Fibroblast of skin of right quadriceps (primary cell): ENCODE measurements around the gene EML4.
"Not testable (repeated sequence)": the region's sequence is repeated elsewhere in the genome, so short reads cannot be mapped to it uniquely, and the experiment has no call there.

Experiments
- DNase-seq: peaks from one replicate; pipeline ENCODE4 v3.0.0-alpha.2; 2013

Gene EML4

GRCh38 chr2:42312106-42312505 is 143.0 kb downstream of the EML4 start:
- no peak for DNase-seq

DNA sequence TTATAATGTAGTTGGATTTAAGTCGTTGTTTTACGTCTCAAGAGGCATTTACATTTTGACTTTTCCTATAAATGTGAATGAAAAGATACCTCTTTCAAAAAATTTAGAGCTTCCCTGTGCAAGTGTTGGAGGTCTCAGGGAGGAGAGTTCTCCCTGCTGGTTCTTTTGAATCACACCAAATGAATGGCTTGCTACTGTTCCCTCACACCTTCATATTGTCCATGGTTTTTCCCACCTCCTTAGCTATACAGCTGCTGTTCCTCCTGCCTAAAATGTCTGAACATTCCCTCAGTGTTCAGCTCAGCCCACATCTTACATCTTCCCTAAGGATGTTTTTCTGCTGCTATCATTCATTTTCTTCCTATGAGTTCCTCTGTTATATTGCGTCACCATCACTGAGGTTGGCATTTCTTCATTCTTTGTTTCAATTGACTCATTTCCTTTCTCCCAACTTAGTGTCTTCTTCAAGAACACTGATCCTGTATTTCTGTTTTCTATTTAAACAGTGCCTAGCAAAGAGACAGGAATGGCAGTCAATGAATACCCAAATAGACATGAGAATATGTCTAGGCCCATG is 145.8 kb downstream of the EML4 start:
- peak; percentile 94 for DNase-seq

DNA sequence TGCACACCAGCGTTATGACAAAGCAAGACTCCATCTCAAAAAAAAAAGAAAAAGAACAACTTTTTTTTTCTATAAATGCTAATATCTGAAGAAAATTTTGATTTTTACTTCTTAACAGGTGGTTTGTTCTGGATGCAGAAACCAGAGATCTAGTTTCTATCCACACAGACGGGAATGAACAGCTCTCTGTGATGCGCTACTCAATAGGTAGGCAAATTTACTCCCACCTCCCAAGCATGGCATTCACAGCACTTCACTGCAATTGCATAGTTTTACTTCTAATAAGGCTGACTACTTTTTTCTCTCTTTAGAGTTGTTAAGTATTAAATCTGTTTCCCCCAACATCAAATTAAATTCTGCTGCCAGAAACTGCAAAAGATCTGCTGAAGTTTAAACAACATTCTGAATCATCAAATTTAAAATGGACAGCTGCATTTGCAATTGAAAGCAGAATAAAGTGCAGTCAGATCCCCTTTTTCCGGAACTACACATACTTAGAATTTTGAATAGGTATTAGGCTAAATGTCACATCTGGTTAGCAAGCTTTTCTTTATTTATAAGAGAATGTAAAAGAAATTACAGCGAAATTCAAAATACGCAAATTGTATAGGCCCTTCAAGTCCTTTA is 146.8 kb downstream of the EML4 start:
- no peak for DNase-seq

GRCh38 chr2:42316910-42317309 is 147.8 kb downstream of the EML4 start:
- no peak for DNase-seq

DNA sequence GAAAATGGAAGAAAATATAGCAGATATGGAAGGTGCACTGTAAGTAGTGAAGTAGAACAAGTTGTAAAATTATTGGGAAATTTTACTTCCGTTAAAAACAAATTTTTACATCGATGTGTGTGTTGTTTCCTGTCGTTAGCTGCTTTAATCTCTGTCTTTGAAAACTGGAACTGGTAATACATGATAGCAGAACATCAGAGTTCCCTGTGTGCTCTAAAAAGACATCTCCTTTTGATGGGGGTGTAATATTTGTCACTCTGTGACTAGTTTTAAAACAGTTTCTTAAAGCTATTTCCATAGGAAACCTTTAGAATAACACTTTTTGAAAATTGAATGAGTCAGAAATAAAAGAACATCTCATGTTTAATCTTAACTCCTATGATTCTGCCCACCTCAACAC is 148.3 kb downstream of the EML4 start:
- no peak for DNase-seq

DNA sequence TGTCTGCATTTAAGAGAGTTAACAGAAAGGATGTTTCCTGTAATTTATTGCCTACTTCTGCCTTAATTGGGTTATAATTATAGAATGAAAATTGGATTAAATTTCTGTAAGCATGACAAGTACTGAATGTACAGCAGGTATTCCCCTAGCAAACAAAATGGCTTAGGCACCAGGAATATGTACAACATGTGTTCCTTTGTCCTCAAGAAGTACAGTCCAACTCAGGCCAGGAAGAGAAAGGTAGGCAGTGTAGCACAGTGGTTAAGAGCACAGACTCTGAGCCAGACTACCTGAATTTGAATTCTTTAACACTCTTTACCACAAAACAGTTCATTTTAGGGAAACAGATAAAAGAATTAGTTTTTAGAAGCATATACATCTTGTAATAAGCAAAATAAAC is 148.8 kb downstream of the EML4 start:
- DNase-seq, result no peak

GRCh38 chr2:42319265-42319664 is 150.1 kb downstream of the EML4 start:
- no peak for DNase-seq

DNA sequence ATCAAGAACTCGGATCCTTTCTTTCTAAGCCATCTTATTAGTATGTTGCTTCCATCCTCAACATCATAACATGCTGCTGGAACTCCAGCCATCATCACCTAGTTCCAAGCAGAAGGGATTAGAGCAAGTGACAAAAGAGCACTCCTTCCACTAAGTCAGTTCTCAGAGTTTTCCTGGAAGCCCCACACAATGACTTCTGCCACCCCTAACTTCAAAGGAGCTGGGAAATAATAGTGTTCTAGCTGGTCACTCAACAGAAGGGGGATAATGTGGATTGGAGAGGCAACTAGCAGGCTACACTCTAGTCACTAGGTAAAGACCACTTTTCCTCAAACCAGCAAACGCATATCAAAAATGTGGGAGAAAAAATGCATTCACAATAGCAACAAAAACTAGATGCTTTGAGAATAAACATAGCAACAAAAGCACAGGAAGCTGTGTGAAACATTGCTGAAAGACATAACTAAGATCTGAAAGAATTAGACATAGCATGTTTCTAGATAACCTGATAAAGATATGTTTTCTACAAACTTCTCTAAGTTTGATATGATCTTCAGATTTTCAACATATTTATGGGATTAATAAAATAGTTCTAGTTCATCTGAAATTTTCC is 152.4 kb downstream of the EML4 start:
- no peak for DNase-seq

DNA sequence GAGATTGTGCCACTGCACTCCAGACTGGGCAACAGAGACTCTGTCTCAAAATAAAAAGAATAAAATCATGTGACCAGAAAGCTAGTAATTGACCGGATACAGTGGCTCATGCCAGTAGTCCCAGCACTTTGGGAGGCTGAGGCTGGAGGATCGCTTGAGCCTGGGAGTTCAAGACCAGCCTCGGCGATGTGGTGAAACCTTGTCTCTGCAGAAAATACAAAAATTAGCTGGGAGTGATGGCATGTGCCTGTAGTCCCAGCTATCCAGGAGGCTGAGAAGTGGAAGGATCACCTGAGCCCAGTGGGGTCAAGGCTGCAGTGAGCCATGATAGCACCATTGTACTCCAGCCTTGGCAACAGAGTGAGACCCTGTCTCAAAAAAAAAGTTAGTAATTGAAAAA is 155.1 kb downstream of the EML4 start:
- no peak for DNase-seq

DNA sequence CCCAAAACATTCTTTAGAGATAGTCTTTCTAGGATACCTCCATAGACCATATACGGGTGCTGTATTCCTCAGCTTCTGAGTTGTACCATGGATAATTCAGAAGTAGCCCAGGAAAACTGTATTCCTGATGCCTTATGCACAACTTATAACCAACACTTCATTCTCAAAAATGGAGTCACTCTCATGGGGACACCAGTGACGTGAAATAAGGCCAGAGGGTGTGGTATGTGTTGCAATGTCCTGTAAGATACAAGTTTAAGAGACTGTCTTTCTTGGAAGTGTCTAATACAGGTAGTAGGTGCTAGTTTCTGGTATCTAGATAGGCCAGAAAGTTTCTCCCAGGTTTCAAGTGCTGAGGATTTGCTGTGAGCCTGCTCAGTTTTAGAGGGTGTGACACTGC is 155.8 kb downstream of the EML4 start:
- DNase-seq, result no peak

GRCh38 chr2:42325609-42326008 is 156.5 kb downstream of the EML4 start:
- DNase-seq, result no peak

- DNase-seq, result no peak
Measured at GRCh38 chr2:42327125-42327524, 158.0 kb downstream of the EML4 start.

GRCh38 chr2:42328148-42328833 is 159.1 kb downstream of the EML4 start:
- peak; percentile 26 for DNase-seq

DNA sequence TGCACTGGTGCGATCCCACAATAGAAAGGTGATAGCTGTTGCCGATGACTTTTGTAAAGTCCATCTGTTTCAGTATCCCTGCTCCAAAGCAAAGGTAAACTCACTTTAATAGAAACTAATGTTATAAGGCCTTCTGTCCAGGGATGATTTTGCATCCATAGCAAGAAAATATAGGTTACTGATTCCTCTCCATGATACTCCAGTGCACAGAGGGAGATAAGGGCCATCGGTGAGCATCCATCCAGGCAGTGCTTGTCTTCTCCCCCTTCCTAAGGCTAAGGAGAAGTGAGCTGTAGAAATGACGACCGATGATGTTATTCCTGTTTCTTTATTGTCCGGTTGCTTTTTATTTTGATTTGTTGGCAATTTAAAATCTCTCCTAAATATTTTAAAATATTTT is 159.8 kb downstream of the EML4 start:
- DNase-seq, result no peak

GRCh38 chr2:42329736-42330135 is 160.6 kb downstream of the EML4 start:
- no peak for DNase-seq

- DNase-seq, result peak; percentile 19
Measured at GRCh38 chr2:42331569-42332284, 162.6 kb downstream of the EML4 start.

DNA sequence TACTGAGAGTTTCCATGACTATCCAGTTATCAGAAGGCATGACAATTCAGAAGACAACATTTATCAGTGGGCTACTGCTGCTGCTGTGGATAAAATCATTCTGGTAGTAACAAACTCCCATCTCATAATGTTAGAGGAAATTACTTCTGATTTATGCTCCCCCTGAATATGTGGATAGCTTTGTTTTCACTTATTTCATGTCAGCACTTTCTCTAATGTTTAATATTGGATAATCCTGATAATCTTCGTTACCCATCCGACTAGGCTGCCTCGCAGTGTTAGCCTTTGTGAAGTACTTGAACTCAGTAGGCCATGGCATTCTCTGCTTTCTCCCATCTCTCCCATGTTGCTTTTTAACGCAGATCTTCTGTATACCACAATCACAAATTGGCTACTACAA is 163.4 kb downstream of the EML4 start:
- DNase-seq, result no peak

- no peak for DNase-seq
Measured at GRCh38 chr2:42333579-42333978, 164.4 kb downstream of the EML4 start.

DNA sequence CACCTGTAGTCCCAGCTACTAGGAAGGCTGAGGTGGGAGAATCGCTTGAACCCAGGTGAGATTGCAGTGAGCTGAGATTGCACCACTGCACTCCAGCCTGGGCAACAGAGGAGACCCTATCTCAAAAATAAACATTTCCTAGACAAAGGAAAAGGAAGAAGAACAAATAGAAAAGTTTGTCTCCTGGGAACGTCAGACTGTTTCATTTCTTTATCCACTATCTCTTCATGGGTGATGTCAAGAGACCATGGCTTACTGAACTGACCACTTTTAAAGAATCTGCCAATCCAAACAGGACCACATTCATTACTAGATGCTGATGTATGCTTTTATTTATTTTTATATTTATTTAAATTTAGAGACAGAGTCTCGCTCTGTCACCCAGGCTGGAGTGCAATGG is 165.1 kb downstream of the EML4 start:
- no peak for DNase-seq

GRCh38 chr2:42334865-42335264 is 165.7 kb downstream of the EML4 start:
- DNase-seq, result not testable (repeated sequence)

DNA sequence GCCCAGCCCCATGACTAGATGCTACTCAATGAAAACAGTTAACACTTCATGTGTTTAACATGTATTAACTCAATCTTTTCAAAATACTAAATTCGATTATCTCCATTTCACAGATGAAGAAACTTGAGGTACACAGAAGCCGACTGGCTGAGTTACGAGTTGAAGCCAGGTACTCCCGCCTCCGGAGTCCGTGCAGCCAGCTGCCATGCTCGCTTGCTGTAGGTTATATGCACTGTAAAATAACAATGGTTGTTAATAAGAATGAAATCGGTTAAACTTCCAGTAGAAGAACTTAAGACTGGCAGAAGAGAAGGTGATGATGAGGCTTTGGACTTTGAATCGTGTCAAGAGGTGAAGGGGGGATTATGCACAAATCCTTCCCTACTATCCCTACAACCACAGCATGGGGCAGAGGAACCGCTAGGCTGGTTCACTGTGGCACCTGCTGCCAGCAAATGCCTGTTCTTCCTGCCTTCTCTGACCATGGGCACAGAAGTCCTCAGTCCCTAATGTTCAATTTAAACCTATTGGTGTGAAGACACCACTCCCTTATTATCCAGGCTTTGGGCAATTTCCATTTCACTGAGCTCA is 166.5 kb downstream of the EML4 start:
- no peak for DNase-seq

DNA sequence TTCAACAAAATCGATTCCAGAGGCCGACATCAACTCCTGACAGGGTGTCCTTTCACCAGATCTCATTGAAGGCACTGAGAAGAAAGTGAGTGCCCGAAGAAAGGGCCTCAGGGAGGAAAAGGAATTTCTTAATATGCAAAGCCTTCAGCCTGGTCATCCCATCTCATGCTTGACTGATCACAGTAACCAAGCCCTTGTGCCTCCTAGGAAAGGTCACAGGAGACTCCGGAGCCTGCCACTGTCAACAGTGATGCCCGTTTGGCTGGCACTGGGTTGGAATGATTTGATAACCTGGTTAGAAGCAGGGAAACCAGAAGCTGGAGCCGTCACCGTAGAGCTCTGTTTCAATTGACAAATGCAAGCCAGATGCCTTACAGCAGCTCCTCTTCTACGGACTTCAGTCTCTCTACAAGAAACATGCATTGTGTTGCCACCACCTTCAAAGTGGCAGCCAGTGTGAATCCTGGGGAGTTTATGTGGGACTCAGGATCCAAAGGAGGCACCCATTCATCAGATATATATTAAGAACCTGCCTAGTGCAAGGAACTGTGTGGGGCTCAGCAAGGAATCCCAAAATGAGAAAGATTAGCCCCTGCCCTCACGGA is 167.3 kb downstream of the EML4 start:
- no peak for DNase-seq

GRCh38 chr2:42337356-42337820 is 168.2 kb downstream of the EML4 start:
- DNase-seq, result no peak
